Adipocyte (in vitro differentiated cells): Measurements from ENCODE around the gene OR2F1.
A peak's percentile ranks its signal among the peaks of the same experiment; 100 is the strongest.

Experiments
- DNase-seq: peaks from one replicate; pipeline ENCODE4 v3.0.0-alpha.2; 2015; ENCODE audit warnings: low read depth
- H3K27me3 ChIP-seq: replicated peaks from 2 replicates; pipeline ENCODE4 v1.7.0; 2013; ENCODE audit warnings: mild to moderate bottlenecking, low read length, moderate library complexity; ENCODE audit not compliant: control insufficient read depth, insufficient read depth
- H3K36me3 ChIP-seq: 2 replicates; pipeline ENCODE4 v1.7.0; 2013; ENCODE audit warnings: low read length, mild to moderate bottlenecking, moderate library complexity; ENCODE audit not compliant: control insufficient read depth, insufficient read depth, severe bottlenecking
- H3K4me1 ChIP-seq: 2 replicates; pipeline ENCODE4 v1.7.0; 2013; ENCODE audit warnings: mild to moderate bottlenecking, low read length, moderate library complexity; ENCODE audit not compliant: control insufficient read depth, insufficient read depth
- H3K4me3 ChIP-seq: 2 replicates; pipeline ENCODE4 v1.7.0; 2013; ENCODE audit warnings: mild to moderate bottlenecking, low read length, moderate library complexity
- H3K9ac ChIP-seq: 2 replicates; pipeline ENCODE4 v1.7.0; 2013; ENCODE audit warnings: mild to moderate bottlenecking, low read length, moderate library complexity
- H3K9me3 ChIP-seq: 2 replicates; pipeline ENCODE4 v1.7.0; 2013; ENCODE audit warnings: mild to moderate bottlenecking, low read length, moderate library complexity; ENCODE audit not compliant: control insufficient read depth

OR2F1 gene

GRCh38 chr7:143960813-143961610 lies 6.4 kb downstream of the OR2F1 start:
- Histone ChIP-seq H3K27me3 (peaks cover 9% of the 10 kb centered on the region), H3K4me1 (no peaks in the 10 kb centered on the region), H3K4me3 (no peak overlapping the region), H3K9me3 (no peaks in the 10 kb centered on the region), H3K36me3 (no peaks in the 10 kb centered on the region), H3K9ac (no peak overlapping the region)
- no peak for DNase-seq

- no peak overlapping the region for H3K4me3 ChIP-seq
- H3K36me3 ChIP-seq, result no peaks in the 10 kb centered on the region
- no peak for DNase-seq
Observed at GRCh38 chr7:143965280-143965679, 10.6 kb downstream of the OR2F1 start.

DNA sequence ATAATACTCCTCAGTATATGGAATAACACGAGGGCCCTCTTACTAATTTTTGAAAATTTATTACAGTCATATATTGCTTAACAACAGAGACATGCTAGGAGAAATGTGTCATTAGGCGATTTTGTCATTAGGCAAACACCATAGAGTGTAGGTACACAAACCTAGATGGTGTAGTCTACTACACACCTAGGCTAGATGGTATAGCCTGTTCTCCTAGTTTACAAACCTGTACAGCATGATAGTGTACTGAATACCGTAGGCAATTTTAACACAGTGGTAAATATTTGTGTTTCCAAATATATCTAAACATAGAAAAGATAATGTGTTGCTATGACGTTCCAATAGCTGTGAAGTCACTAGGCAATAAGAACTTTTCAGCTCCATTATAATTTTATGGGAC lies 12.8 kb downstream of the OR2F1 start:
- no peak for DNase-seq
- Histone ChIP-seq H3K9ac (no peak overlapping the region), H3K4me3 (no peak overlapping the region), H3K27me3 (no peaks in the 10 kb centered on the region), H3K9me3 (no peaks in the 10 kb centered on the region), H3K4me1 (no peaks in the 10 kb centered on the region), H3K36me3 (no peaks in the 10 kb centered on the region)

More at GRCh38 chr7:143965280-143965679, 10.6 kb downstream of the OR2F1 start:
- H3K9me3 ChIP-seq, result no peaks in the 10 kb centered on the region
- no peaks in the 10 kb centered on the region for H3K4me1 ChIP-seq
- no peaks in the 10 kb centered on the region for H3K27me3 ChIP-seq
- no peak overlapping the region for H3K9ac ChIP-seq

DNA sequence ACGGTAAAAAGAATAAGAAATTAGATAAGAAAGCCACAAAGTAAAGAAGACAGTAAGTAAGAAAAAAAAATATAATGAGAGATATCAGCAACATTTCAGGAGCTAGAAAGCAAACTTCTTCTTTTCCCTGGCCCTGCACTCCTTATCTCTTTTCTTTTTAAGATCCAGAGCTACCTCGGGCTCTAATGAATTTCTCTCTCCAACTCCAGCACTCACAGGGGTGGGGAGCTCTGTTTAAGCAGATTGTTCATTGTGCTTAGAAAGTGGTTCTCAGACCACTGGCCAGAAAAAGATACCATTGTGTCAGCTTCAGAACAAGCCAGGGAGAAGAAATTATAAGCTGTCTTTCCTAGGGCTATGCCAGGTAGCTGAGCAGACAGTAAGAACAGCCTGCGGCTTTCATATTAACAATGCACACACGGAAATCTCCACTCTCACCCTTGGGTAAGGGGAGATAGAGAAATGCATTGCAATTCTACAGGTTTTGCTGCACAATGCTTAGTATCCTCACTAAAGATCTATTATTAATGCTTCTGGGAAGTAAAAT lies 19.3 kb downstream of the OR2F1 start:
- no peak for DNase-seq
- Histone ChIP-seq H3K4me1 (peaks cover 2% of the 10 kb centered on the region), H3K9me3 (no peaks in the 10 kb centered on the region), H3K4me3 (no peak overlapping the region), H3K27me3 (no peaks in the 10 kb centered on the region), H3K9ac (no peak overlapping the region), H3K36me3 (no peaks in the 10 kb centered on the region)

GRCh38 chr7:143974459-143974858 lies 19.8 kb downstream of the OR2F1 start:
- peaks cover 6% of the 10 kb centered on the region for H3K4me1 ChIP-seq
- DNase-seq, result no peak
- H3K9ac ChIP-seq, result no peak overlapping the region

DNA sequence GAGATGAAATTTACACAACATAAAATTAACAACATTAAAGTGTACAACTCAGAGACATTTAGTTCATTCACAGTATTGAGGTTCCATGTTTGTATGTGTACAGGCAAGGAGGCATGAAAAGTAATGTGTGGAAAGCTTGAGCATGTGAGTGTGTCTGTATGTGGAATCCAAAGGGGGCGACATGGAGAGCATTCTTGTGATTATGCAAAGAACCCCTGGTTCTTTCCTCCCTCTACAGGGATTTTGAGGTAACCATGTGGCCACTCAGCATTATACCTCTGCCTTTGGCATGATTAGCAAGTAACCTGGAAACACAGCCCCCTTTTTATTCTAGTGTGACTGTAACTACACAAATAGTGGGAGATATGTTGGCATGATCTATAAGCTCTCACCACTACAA lies 21.0 kb downstream of the OR2F1 start:
- Histone ChIP-seq H3K36me3 (no peaks in the 10 kb centered on the region), H3K9ac (no peak overlapping the region), H3K4me3 (no peak overlapping the region), H3K27me3 (no peaks in the 10 kb centered on the region), H3K4me1 (peaks cover 10% of the 10 kb centered on the region), H3K9me3 (no peaks in the 10 kb centered on the region)
- no peak for DNase-seq

More at GRCh38 chr7:143974459-143974858, 19.8 kb downstream of the OR2F1 start:
- Histone ChIP-seq H3K9me3 (no peaks in the 10 kb centered on the region), H3K4me3 (no peak overlapping the region), H3K27me3 (no peaks in the 10 kb centered on the region), H3K36me3 (no peaks in the 10 kb centered on the region)

GRCh38 chr7:143978585-143978984 lies 23.9 kb downstream of the OR2F1 start:
- Histone ChIP-seq H3K4me3 (no peak overlapping the region), H3K36me3 (no peaks in the 10 kb centered on the region), H3K4me1 (peaks cover 10% of the 10 kb centered on the region), H3K9ac (no peak overlapping the region), H3K27me3 (no peaks in the 10 kb centered on the region), H3K9me3 (no peaks in the 10 kb centered on the region)
- peak; percentile 45 for DNase-seq

GRCh38 chr7:143979359-143979758 lies 24.7 kb downstream of the OR2F1 start:
- Histone ChIP-seq H3K27me3 (no peaks in the 10 kb centered on the region), H3K9me3 (no peaks in the 10 kb centered on the region), H3K4me3 (no peak overlapping the region), H3K4me1 (peaks cover 10% of the 10 kb centered on the region), H3K36me3 (no peaks in the 10 kb centered on the region), H3K9ac (no peak overlapping the region)
- DNase-seq, result peak; percentile 76

GRCh38 chr7:143979998-143980397 lies 25.4 kb downstream of the OR2F1 start:
- Histone ChIP-seq H3K9ac (no peak overlapping the region), H3K9me3 (no peaks in the 10 kb centered on the region), H3K27me3 (no peaks in the 10 kb centered on the region), H3K36me3 (no peaks in the 10 kb centered on the region), H3K4me3 (no peak overlapping the region), H3K4me1 (peaks cover 10% of the 10 kb centered on the region)
- no peak for DNase-seq

DNA sequence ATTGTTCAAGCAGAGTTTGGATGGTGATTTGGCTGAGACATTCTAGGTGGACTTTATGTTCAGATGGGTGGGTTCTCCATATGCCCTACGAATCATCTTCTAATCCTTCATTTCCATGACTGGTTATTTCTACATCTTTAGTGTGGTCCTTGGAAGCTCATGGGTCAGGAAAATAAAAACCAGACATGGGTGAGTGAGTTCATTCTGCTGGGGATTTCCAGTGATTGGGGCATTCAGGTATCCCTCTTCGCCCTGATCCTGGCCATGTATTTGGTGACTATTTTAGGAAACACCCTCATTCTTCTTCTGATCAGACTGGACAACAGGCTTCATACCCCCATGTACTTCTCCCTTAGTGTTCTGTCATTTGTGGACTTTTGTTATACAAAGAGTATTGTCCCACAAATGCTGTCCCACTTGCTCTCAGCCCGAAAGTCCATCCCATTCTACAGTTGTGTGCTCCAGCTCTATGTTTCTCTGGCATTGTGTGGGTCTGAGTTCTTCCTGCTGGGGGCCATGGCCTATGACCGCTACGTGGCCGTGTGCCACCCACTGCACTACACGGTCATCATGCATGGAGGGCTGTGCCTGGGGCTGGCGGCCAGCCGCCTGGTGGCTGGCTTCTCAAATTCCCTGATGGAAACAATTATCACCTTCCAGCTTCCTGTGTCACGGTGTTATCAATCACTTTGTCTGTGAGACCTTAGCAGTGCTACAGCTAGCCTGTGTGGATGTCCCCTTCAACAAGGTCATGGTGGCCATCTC lies 26.3 kb downstream of the OR2F1 start:
- Histone ChIP-seq H3K4me3 (no peak overlapping the region), H3K4me1 (peaks cover 10% of the 10 kb centered on the region), H3K27me3 (no peaks in the 10 kb centered on the region), H3K36me3 (no peaks in the 10 kb centered on the region), H3K9ac (no peak overlapping the region), H3K9me3 (no peaks in the 10 kb centered on the region)
- DNase-seq, result no peak

- DNase-seq, result no peak
- H3K4me3 ChIP-seq, result no peak overlapping the region
- H3K4me1 ChIP-seq, result peaks cover 13% of the 10 kb centered on the region
- no peaks in the 10 kb centered on the region for H3K9me3 ChIP-seq
- H3K36me3 ChIP-seq, result no peaks in the 10 kb centered on the region
- no peak overlapping the region for H3K9ac ChIP-seq
- no peaks in the 10 kb centered on the region for H3K27me3 ChIP-seq
Observed at GRCh38 chr7:143983960-143984359, 29.3 kb downstream of the OR2F1 start.
